H1 (cell line): ENCODE measurements around the gene LRRC45. TPM values are rescaled to one million over a fixed set of nuclear protein-coding genes. Genes with fewer than 3 reads are reported as not detected.

ENCODE experiments used
- CTCF ChIA-PET: fragments of 300-600 bp; sonication (Branson Sonifier 250); formaldehyde crosslinking; loops from one replicate; lab custom pipeline; 2021; ENCODE audit not compliant: partially characterized antibody; lab: Charles Lee
- POLR2A ChIA-PET: fragments of 300-600 bp; sonication (Branson Sonifier 250); formaldehyde crosslinking; loops from one replicate; lab custom pipeline; 2021; ENCODE audit warnings: inconsistent platforms; ENCODE audit not compliant: partially characterized antibody; lab: Charles Lee
- DNase-seq, 2 experiments: peaks; one replicate each; pipeline versions ENCODE4 v3.0.0 to v3.0.0-alpha.2; 2010 to 2022; ENCODE audit warnings: low spot score in 2 of 2, low read depth in 1 of 2, mixed read lengths in 1 of 2
- FAIRE-seq: peaks from 2 replicates; lab custom pipeline; 2011; peaks lifted over from hg19 to GRCh38; lab: Jason Lieb, UNC
- H2AFZ ChIP-seq: 2 replicates; pipeline ENCODE4 v1.8.1; 2012; ENCODE audit warnings: low read length, inconsistent platforms
- H2AK5ac ChIP-seq: 2 replicates; pipeline ENCODE4 v1.6.1; 2013; ENCODE audit warnings: low read depth, low read length
- H2BK120ac ChIP-seq: replicated peaks from 2 replicates; pipeline ENCODE3; 2013; ENCODE audit warnings: low read depth, low read length, inconsistent platforms
- H2BK12ac ChIP-seq: 2 replicates; pipeline ENCODE4 v1.6.1; 2013; ENCODE audit warnings: low read depth, low read length
- H2BK15ac ChIP-seq: 2 replicates; pipeline ENCODE4 v1.6.1; 2013; ENCODE audit warnings: low read length
- H2BK20ac ChIP-seq: 2 replicates; pipeline ENCODE4 v1.6.1; 2013; ENCODE audit warnings: low read length
- H2BK5ac ChIP-seq: 2 replicates; pipeline ENCODE4 v1.6.1; 2013; ENCODE audit warnings: low read depth, low read length
- H3K14ac ChIP-seq: 2 replicates; pipeline ENCODE4 v1.6.1; 2013; ENCODE audit warnings: inconsistent platforms; ENCODE audit not compliant: insufficient read length
- H3K18ac ChIP-seq: 2 replicates; pipeline ENCODE4 v1.6.1; 2013; ENCODE audit warnings: low read length; ENCODE audit errors: extremely low read depth
- H3K23ac ChIP-seq: 2 replicates; pipeline ENCODE4 v1.6.1; 2013; ENCODE audit warnings: inconsistent platforms; ENCODE audit not compliant: insufficient read length
- H3K23me2 ChIP-seq: 2 replicates; pipeline ENCODE4 v1.6.1; 2013; ENCODE audit warnings: low read depth, low read length
- H3K27ac ChIP-seq: 2 replicates; pipeline ENCODE4 v1.6.1; 2011; ENCODE audit warnings: low read depth, low read length, inconsistent platforms
- H3K27me3 ChIP-seq, 4 experiments: replicated peaks in 1 of 4; 1 replicate in 1 of 4; 2 replicates in 3 of 4; pipeline versions ENCODE4 v1.6.1 to v1.8.1; 2011 to 2013; ENCODE audit warnings: low read length in 3 of 4, mild to moderate bottlenecking in 3 of 4, inconsistent platforms in 2 of 4, mixed read lengths in 2 of 4, moderate library complexity in 1 of 4; ENCODE audit not compliant: control insufficient read depth in 3 of 4, insufficient read depth in 3 of 4; ENCODE audit errors: extremely low read depth in 1 of 4
- H3K36me3 ChIP-seq, 4 experiments: 2 replicates each; pipeline versions ENCODE4 v1.6.1 to v1.8.1; 2011 to 2013; ENCODE audit warnings: mild to moderate bottlenecking in 4 of 4, low read length in 3 of 4, moderate library complexity in 2 of 4, control low read depth in 1 of 4, inconsistent platforms in 1 of 4; ENCODE audit not compliant: insufficient read depth in 4 of 4, control insufficient read depth in 2 of 4
- H3K4ac ChIP-seq: replicated peaks from 2 replicates; pipeline ENCODE3; 2013; ENCODE audit warnings: low read length, low read depth, mixed read lengths, inconsistent platforms; ENCODE audit not compliant: insufficient read length
- H3K4me1 ChIP-seq, 4 experiments: replicated peaks in 1 of 4; 1 replicate in 1 of 4; 2 replicates in 3 of 4; pipeline versions ENCODE4 v1.6.1 to v1.8.1; 2011 to 2013; ENCODE audit warnings: low read length in 3 of 4, inconsistent platforms in 2 of 4, mixed read lengths in 1 of 4; ENCODE audit not compliant: insufficient read depth in 4 of 4, control insufficient read depth in 3 of 4
- H3K4me2 ChIP-seq, 2 experiments: 2 replicates each; pipeline versions ENCODE4 v1.6.1 to v1.8.1; 2011 to 2013; ENCODE audit warnings: low read depth in 2 of 2, low read length in 2 of 2, control low read depth in 1 of 2, inconsistent platforms in 1 of 2, mild to moderate bottlenecking in 1 of 2; ENCODE audit not compliant: insufficient read depth in 1 of 2
- H3K4me3 ChIP-seq, 4 experiments: fragments of 200-600, 300-600 bp in 1 of 4; sonication (generic), shearing (Covaris generic), sonication (Bioruptor Twin) in 1 of 4; 2 replicates each; pipeline versions ENCODE4 v1.5.1 to v1.8.1; 2011 to 2016; ENCODE audit warnings: low read length in 4 of 4, low read depth in 3 of 4, control low read depth in 2 of 4, inconsistent platforms in 2 of 4, mild to moderate bottlenecking in 2 of 4, mixed read lengths in 1 of 4, moderate library complexity in 1 of 4; ENCODE audit not compliant: insufficient read depth in 2 of 4; ENCODE audit errors: extremely low read depth in 1 of 4
- H3K56ac ChIP-seq: replicated peaks from 2 replicates; pipeline ENCODE3; 2013; ENCODE audit warnings: low read depth, mild to moderate bottlenecking, mixed read lengths, low read length, inconsistent platforms; ENCODE audit not compliant: insufficient read length
- H3K79me1 ChIP-seq: 2 replicates; pipeline ENCODE4 v1.6.1; 2013; ENCODE audit warnings: low read depth, low read length, control low read depth
- H3K79me2 ChIP-seq, 2 experiments: 2 replicates each; pipeline versions ENCODE4 v1.6.1 to v1.8.1; 2012 to 2013; ENCODE audit warnings: low read length in 2 of 2, mild to moderate bottlenecking in 2 of 2, inconsistent platforms in 1 of 2; ENCODE audit not compliant: insufficient read depth in 2 of 2, control insufficient read depth in 1 of 2
- H3K9ac ChIP-seq, 4 experiments: replicated peaks in 1 of 4; 1 replicate in 1 of 4; 2 replicates in 3 of 4; pipeline versions ENCODE4 v1.6.1 to v1.8.1; 2011 to 2013; ENCODE audit warnings: low read depth in 3 of 4, low read length in 3 of 4, control low read depth in 2 of 4, mild to moderate bottlenecking in 2 of 4, moderate library complexity in 2 of 4, inconsistent platforms in 1 of 4; ENCODE audit errors: extremely low read depth in 1 of 4
- H3K9me3 ChIP-seq, 2 experiments: 2 replicates each; pipeline versions ENCODE4 v1.6.1 to v1.8.1; 2012 to 2013; ENCODE audit warnings: mild to moderate bottlenecking in 2 of 2, moderate library complexity in 2 of 2, control low read depth in 1 of 2, inconsistent platforms in 1 of 2, low read depth in 1 of 2, low read length in 1 of 2, mixed read lengths in 1 of 2; ENCODE audit not compliant: insufficient read depth in 2 of 2
- H4K20me1 ChIP-seq, 2 experiments: replicated peaks in 1 of 2; 2 replicates each; pipeline versions ENCODE3 to v1.8.1; 2011 to 2013; ENCODE audit warnings: inconsistent platforms in 2 of 2, low read length in 2 of 2, mild to moderate bottlenecking in 1 of 2; ENCODE audit not compliant: insufficient read depth in 2 of 2, control insufficient read depth in 1 of 2
- H4K5ac ChIP-seq: 2 replicates; pipeline ENCODE4 v1.6.1; 2013; ENCODE audit warnings: low read length, low read depth, mixed read lengths, inconsistent platforms; ENCODE audit not compliant: insufficient read length
- H4K8ac ChIP-seq: 2 replicates; pipeline ENCODE4 v1.8.0; 2013; ENCODE audit warnings: mild to moderate bottlenecking, moderate library complexity, low read length, inconsistent platforms; ENCODE audit not compliant: insufficient read depth; ENCODE audit errors: extremely low read depth
- H4K91ac ChIP-seq: replicated peaks from 2 replicates; pipeline ENCODE3; 2013; ENCODE audit warnings: low read length, mixed read lengths, inconsistent platforms; ENCODE audit not compliant: insufficient read length
- EP300 ChIP-seq, 2 experiments: IDR thresholded peaks; 1 replicate in 1 of 2; 2 replicates in 1 of 2; pipeline ENCODE4 v1.6.1; 2011 to 2012; ENCODE audit warnings: low read depth in 2 of 2, low read length in 2 of 2, mild to moderate bottlenecking in 2 of 2, borderline replicate concordance in 1 of 2, inconsistent platforms in 1 of 2, moderate library complexity in 1 of 2
- KDM4A ChIP-seq: IDR thresholded peaks from one replicate; pipeline ENCODE4 v1.7.1; 2012; ENCODE audit warnings: low read depth, mild to moderate bottlenecking, moderate library complexity, low read length, inconsistent platforms; ENCODE audit not compliant: severe bottlenecking
- NRF1 ChIP-seq: IDR thresholded peaks from 2 replicates; pipeline ENCODE4 v1.6.1; 2011; ENCODE audit warnings: mild to moderate bottlenecking, low read depth, low read length, improper control_type of control experiment
- SIN3A ChIP-seq, 2 experiments: IDR thresholded peaks in 1 of 2; conservative IDR thresholded peaks in 1 of 2; 2 replicates each; pipeline ENCODE4 v1.6.1; 2011 to 2012; ENCODE audit warnings: low read length in 2 of 2, improper control_type of control experiment in 1 of 2, low read depth in 1 of 2, mild to moderate bottlenecking in 1 of 2
- SP4 ChIP-seq: IDR thresholded peaks from 2 replicates; pipeline ENCODE4 v1.6.1; 2012; ENCODE audit warnings: low read length, inconsistent platforms
- TAF7 ChIP-seq: optimal IDR thresholded peaks from 2 replicates; pipeline ENCODE3; 2011; ENCODE audit warnings: low read depth, mild to moderate bottlenecking, inconsistent platforms, low read length, moderate library complexity, borderline replicate concordance
- WGBS, 2 experiments: shearing (Covaris generic) in 1 of 2; methylation state at CpG; one replicate each; pipeline versions ENCODE4 v1.1.6 to v1.1.7; 2013 to 2015; ENCODE audit warnings: low lambda C conversion rate in 2 of 2, mixed read lengths in 2 of 2, inconsistent platforms in 1 of 2, low coverage in 1 of 2, missing lambda C conversion rate in 1 of 2; ENCODE audit not compliant: insufficient replicate concordance in 2 of 2, insufficient coverage in 1 of 2, insufficient read length in 1 of 2; ENCODE audit errors: extremely low coverage in 1 of 2, missing lambda C conversion rate in 1 of 2; 5-methylcytosine and 5-hydroxymethylcytosine counted together
- polyA plus RNA-seq, 7 experiments: library from polyadenylated mRNA; depleted of rRNA in 3 of 7; stranded (reverse) in 5 of 7; unstranded in 2 of 7; fragments of >200 nt in 5 of 7; fragments of 200-250 nt in 2 of 7; gene quantifications; 1 replicate in 5 of 7; 2 replicates in 1 of 7; 4 replicates in 1 of 7; pipeline versions ENCODE4 v1.2.1 to v1.2.3, GENCODE V29; 2011 to 2013; ENCODE audit warnings: missing spikeins in 2 of 7, mixed read lengths in 2 of 7
- total RNA-seq: library from RNA; stranded (reverse); fragmentation: NEBNext Ultra II Directional; extraction: Animal tissue kit (Norgen Biotek cat#: 25700); gene quantifications from 2 replicates; pipeline ENCODE4 v1.2.1, GENCODE V29; 2021

Gene LRRC45
- total and polyA plus RNA-seq, 2 of the 8 experiments (the other 6 are each of a cell fraction or from before 2014, with no cell fraction given): 11.5 to 29.0 TPM

GRCh38 chr17:82031303-82031884 lies 8.3 kb downstream of the LRRC45 start, which contains the start of gene RAC3:
Gene RAC3, plus strand, starts transcription at chr17:82031678. Its CDS starts 84 bp downstream, at chr17:82031762.
- peaks cover 0 to 2% of the 10 kb centered on the region in 2 experiments; a peak in 1 of 4 replicates for H3K79me2 ChIP-seq
- CTCF ChIA-PET: interaction anchor here (0.7 to 3.1 kb wide), 15 partner anchors 9 to 203 kb away, joined by 3 to 40 read pairs (median 8); partner anchors contain the start of genes CENPX, DUS1L and LRRC45
- H4K8ac ChIP-seq: peak within 1 kb of the TSS; percentile 80
- no peaks in the 10 kb centered on the region for H3K27me3 ChIP-seq
- H2AFZ ChIP-seq: no peak within 1 kb of the TSS; the same call in 1 of the 2 replicates
- 0% methylated on average over 27 of the region's 96 CpGs; no CpG with 5 or more reads in 1 of the 2 experiments for WGBS, 2 experiments
- peak within 1 kb of the TSS; percentile 41; the same call in 1 of the 2 replicates for H2AK5ac ChIP-seq
- H3K18ac ChIP-seq: peak within 1 kb of the TSS; percentile 71
- 0 out of 2 replicates have a peak within 1 kb of the TSS, but pooled peaks have one; percentile 17 for H2BK12ac ChIP-seq
- peaks cover 7% of the 10 kb centered on the region; the same call in 1 of the 2 replicates for H3K23me2 ChIP-seq
- H2BK5ac ChIP-seq: 0 out of 2 replicates have a peak within 1 kb of the TSS, but pooled peaks have one; percentile 44
- no peaks in the 10 kb centered on the region for H3K9me3 ChIP-seq
- peak within 1 kb of the TSS; percentile 21 for H4K5ac ChIP-seq
- H3K79me1 ChIP-seq: peaks cover 3% of the 10 kb centered on the region; the same call in 1 of the 2 replicates
- H2BK15ac ChIP-seq: no peak within 1 kb of the TSS
- H2BK20ac ChIP-seq: no peak within 1 kb of the TSS
- H3K36me3 ChIP-seq: no peaks in the 10 kb centered on the region; a peak in 2 of 8 replicates
- no peak within 1 kb of the TSS for H3K23ac ChIP-seq
- H3K4ac ChIP-seq: peak within 1 kb of the TSS; percentile 97
- peak within 1 kb of the TSS in 3 of 4 experiments; percentile 48 to 69 (median 53); a peak in 4 of 7 replicates for H3K9ac ChIP-seq
- FAIRE-seq (no peak), DNase-seq (no peak)
- peaks cover 2 to 19% of the 10 kb centered on the region in 2 experiments for H4K20me1 ChIP-seq
- TF ChIP-seq SP4 (no peak), EP300 (IDR thresholded peaks at IDR 0.05; ENCODE audit: borderline replicate concordance in 1 of 2, low read depth in 2 of 2, low read length in 2 of 2) (no peak), TAF7 (peak; percentile 8), NRF1 (no peak), KDM4A (peak; percentile 18), SIN3A (conservative IDR thresholded peaks at IDR 0.05 in 1 of 2, IDR thresholded peaks at IDR 0.05 in 1 of 2; ENCODE audit: low read depth in 1 of 2, low read length in 2 of 2) (0 out of 4 replicates have a peak, but pooled peaks of 1 of the 2 experiments have one; percentile 13)
- H3K4me1 ChIP-seq: peaks cover 0 to 13% (median 4%) of the 10 kb centered on the region in 4 experiments; a peak in 5 of 7 replicates
- H3K27ac ChIP-seq: no peak within 1 kb of the TSS
- H2BK120ac ChIP-seq: peak within 1 kb of the TSS; percentile 10
- peak within 1 kb of the TSS; percentile 80 to 94 for H3K4me2 ChIP-seq
- peak within 1 kb of the TSS; percentile 79 for H3K56ac ChIP-seq
- H3K4me3 ChIP-seq: peak within 1 kb of the TSS; percentile 56 to 80 (median 59)
- H4K91ac ChIP-seq: peak within 1 kb of the TSS; percentile 89
- no peak within 1 kb of the TSS for H3K14ac ChIP-seq
- POLR2A ChIA-PET: interaction anchor here (0.9 to 4.9 kb wide), 12 partner anchors 9 to 105 kb away, joined by 3 to 38 read pairs (median 10); partner anchors contain the start of genes CENPX, FASN, GPS1 and LRRC45
